Upper lobe of left lung (tissue), 4 donors: ENCODE measurements around the gene ARHGAP8.

Experiments
- EP300 ChIP-seq, 4 donors: sonication (generic); formaldehyde crosslinking; IDR thresholded peaks; one replicate each; pipeline ENCODE4 v1.5.1; 2017; ENCODE audit warnings: antibody characterized with exemption in 4 of 4, control low read depth in 2 of 4
- POLR2A ChIP-seq, 4 donors: fragments of 450-650 bp; IDR thresholded peaks; one replicate each; pipeline ENCODE4 v1.5.1; 2016 to 2017; ENCODE audit warnings: antibody characterized with exemption in 4 of 4, mild to moderate bottlenecking in 2 of 4
- POLR2AphosphoS5 ChIP-seq, 2 donors: sonication (generic); formaldehyde crosslinking; IDR thresholded peaks; one replicate each; pipeline ENCODE4 v1.5.1; 2017; ENCODE audit warnings: antibody characterized with exemption in 2 of 2
- TF ChIP-seq, protein P1 (sequence below), 6 experiments: fragments of 450-650 bp in 4 of 6; fragments of 200-600 bp in 2 of 6; sonication (generic) in 2 of 6; IDR thresholded peaks; one replicate each; pipeline ENCODE4 v1.5.1; 2016 to 2019; ENCODE audit warnings: antibody characterized with exemption in 6 of 6

DNA sequence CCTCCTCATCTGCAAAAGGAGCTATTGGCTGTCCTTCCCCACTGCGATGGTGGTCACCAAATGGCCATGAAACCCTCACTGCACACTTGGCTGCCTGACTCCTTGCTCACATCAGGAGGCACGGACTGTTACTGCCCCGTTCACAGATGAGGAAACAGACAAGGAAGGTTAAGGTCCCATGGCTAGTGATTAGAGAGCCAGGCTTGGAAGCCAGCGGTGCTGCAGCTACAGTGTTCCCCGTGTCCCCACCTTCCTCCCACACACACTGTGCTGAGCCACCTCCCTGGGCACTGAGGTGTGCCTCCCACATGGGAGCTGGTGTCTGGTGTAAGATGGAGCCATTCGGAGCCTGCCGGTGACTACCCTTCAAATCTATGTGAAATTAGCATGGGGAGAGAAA is 2.6 kb downstream of the ARHGAP8 start:
- TF ChIP-seq, protein P1, sequence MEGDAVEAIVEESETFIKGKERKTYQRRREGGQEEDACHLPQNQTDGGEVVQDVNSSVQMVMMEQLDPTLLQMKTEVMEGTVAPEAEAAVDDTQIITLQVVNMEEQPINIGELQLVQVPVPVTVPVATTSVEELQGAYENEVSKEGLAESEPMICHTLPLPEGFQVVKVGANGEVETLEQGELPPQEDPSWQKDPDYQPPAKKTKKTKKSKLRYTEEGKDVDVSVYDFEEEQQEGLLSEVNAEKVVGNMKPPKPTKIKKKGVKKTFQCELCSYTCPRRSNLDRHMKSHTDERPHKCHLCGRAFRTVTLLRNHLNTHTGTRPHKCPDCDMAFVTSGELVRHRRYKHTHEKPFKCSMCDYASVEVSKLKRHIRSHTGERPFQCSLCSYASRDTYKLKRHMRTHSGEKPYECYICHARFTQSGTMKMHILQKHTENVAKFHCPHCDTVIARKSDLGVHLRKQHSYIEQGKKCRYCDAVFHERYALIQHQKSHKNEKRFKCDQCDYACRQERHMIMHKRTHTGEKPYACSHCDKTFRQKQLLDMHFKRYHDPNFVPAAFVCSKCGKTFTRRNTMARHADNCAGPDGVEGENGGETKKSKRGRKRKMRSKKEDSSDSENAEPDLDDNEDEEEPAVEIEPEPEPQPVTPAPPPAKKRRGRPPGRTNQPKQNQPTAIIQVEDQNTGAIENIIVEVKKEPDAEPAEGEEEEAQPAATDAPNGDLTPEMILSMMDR (IDR thresholded peaks at IDR 0.05): no peak
- TF ChIP-seq POLR2A (IDR thresholded peaks at IDR 0.05): no peak
- no peak for TF ChIP-seq POLR2AphosphoS5 (IDR thresholded peaks at IDR 0.05)
- TF ChIP-seq EP300 (IDR thresholded peaks at IDR 0.05): no peak
